Duodenal mucosa (tissue), 2 donors: Measurements from ENCODE around the gene RHOBTB3.

Experiments used
- H3K27ac ChIP-seq: one replicate; pipeline ENCODE4 v1.7.0; 2013; ENCODE audit warnings: low read depth, low read length
- H3K27me3 ChIP-seq, 2 donors: one replicate each; pipeline ENCODE4 v1.7.0; 2013; ENCODE audit warnings: low read length in 2 of 2, control low read depth in 1 of 2; ENCODE audit not compliant: insufficient read depth in 2 of 2, control insufficient read depth in 1 of 2
- H3K36me3 ChIP-seq, 2 donors: one replicate each; pipeline ENCODE4 v1.7.0; 2013; ENCODE audit warnings: low read length in 2 of 2, control low read depth in 1 of 2; ENCODE audit not compliant: insufficient read depth in 2 of 2, control insufficient read depth in 1 of 2
- H3K4me1 ChIP-seq, 2 donors: one replicate each; pipeline ENCODE4 v1.7.0; 2013; ENCODE audit warnings: low read length in 2 of 2, control low read depth in 1 of 2; ENCODE audit not compliant: insufficient read depth in 2 of 2, control insufficient read depth in 1 of 2
- H3K4me3 ChIP-seq, 2 donors: one replicate each; pipeline ENCODE4 v1.7.0; 2013; ENCODE audit warnings: low read length in 2 of 2, low read depth in 1 of 2
- H3K9ac ChIP-seq, 2 donors: one replicate each; pipeline ENCODE4 v1.7.0; 2013; ENCODE audit warnings: low read length in 2 of 2, low read depth in 1 of 2
- H3K9me3 ChIP-seq, 2 donors: one replicate each; pipeline ENCODE4 v1.7.0; 2013; ENCODE audit warnings: low read length in 2 of 2, control low read depth in 1 of 2; ENCODE audit not compliant: control insufficient read depth in 1 of 2

RHOBTB3 gene

DNA sequence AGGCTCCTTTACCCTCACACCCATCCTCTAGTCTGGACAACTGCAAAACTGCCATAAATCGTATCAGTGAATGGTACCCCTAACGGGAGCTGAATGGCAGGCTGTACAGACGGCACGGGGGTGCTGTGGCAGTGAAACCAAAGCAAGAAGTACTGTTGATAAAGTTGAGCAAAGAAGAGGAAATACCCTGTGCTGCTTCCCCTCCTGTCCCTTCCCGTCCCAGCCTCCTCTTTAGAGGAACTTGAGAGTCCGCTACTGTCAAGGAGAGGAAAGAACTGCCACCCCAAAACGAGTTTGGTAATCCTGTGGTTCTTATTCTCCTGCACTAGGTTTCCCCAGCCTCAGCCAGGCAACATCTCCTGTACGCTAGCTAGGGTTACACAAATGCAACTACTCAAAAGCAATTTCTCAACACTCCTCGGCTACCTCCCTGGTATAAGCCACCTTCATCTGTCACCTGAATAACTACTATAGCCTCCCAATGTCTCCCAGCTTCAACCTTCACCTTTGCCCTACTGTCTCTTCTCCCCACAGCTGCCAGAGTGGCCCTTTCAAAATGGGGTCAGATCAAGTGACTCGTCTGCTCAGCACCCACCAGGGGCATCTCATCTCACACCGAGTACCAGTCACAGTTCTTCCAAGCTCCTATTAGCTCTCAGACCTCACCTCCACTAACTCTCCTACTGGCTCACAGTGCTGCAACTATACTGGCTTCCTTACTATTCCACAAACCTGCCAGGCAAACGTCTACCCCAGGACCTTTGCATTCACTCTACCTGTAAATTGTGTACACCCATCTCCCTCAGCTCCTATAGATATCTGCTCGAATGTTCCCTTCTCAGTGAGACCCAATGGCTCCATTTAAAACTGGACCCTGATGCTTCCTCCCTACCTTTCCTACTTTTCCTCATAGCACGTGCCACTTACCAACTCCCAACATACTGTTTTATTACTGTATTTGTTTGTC lies 87.3 kb downstream of the RHOBTB3 start:
- Histone ChIP-seq H3K4me1 (peaks cover 60 to 63% of the 10 kb centered on the region in 2 donors), H3K9ac (peak overlapping the region; percentile 13 to 66), H3K4me3 (peak overlapping the region; percentile 65 to 73), H3K27me3 (no peaks in the 10 kb centered on the region), H3K36me3 (peaks cover 20 to 36% of the 10 kb centered on the region in 2 donors), H3K27ac (peak overlapping the region; percentile 30), H3K9me3 (no peaks in the 10 kb centered on the region)

DNA sequence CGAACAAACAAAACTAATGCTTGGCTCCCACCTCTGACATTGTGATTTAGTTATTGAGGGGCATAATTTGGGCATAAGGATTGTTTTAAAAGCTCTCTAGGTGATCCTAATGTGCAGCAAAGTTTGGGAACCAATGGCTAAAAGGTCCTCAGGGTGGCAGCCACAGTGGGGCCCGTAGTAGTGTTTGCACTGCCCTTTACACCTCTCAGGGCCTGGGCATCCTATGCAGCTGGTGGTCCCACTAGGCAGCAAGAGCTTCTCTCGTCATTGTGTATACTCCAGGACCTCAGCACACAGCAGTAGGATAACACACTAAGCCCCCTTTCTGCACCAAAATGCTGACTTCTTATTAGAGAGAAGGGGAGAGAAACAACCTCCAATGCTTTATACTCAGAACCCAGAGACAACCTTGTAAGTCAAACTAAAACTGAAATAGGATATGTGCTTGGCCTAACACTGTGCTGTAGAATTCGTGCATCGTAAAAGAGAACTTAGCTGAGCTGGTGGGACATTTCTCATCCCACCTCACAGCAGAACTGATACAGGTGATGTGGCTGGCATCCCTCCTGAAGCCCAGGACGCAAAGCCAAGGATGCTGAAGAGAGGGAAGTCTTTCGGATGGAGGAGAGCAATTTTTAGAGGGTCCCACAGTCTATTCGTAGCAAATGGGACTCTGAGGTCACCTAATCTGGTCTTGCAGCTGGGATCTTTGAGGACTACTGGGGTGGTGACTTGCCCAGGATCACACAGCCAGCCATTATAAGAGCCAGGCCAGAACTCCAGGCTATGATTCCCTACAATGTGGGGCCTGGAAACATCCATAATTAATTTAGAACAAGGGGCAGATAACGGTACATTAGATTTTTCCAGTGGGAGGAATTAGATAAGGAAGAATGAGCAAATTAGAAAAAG lies 90.2 kb downstream of the RHOBTB3 start:
- no peaks in the 10 kb centered on the region for H3K9me3 ChIP-seq
- H3K27me3 ChIP-seq = no peaks in the 10 kb centered on the region
- peaks cover 6 to 10% of the 10 kb centered on the region in 2 donors for H3K36me3 ChIP-seq
- peak overlapping the region; percentile 86 to 97 for H3K9ac ChIP-seq
- peak overlapping the region; percentile 81 for H3K27ac ChIP-seq
- H3K4me1 ChIP-seq = peaks cover 65 to 80% of the 10 kb centered on the region in 2 donors
- H3K4me3 ChIP-seq = peak overlapping the region; percentile 80 to 100

DNA sequence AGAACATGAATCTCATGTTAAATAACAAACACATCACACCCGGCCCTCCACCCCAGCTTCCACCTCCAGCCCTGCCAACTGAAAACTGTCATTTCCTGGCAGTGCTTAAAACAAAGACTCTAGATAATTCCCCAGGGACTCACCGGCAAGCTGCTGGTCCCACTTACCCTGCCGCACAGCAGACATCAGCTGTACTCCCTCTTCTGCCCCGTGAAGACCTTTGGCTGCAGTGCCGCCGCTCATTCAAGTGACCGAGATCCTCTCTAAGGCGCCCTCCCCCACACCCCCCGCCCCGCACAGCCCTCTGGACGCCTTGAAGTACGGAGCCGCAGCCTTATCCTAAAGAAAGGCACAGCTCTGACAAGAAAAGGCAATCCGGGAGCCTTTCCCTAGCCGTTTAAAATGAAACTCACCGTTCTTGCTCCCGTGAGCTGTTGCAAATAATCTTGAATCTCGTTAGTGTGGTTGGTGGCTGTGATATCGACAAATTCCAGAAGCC lies 91.0 kb downstream of the RHOBTB3 start:
- no peaks in the 10 kb centered on the region for H3K9me3 ChIP-seq
- H3K4me3 ChIP-seq = peak overlapping the region; percentile 80 to 100
- H3K9ac ChIP-seq = peak overlapping the region; percentile 86 to 97
- peak overlapping the region; percentile 81 for H3K27ac ChIP-seq
- H3K4me1 ChIP-seq = peaks cover 60 to 75% of the 10 kb centered on the region in 2 donors
- no peaks in the 10 kb centered on the region for H3K27me3 ChIP-seq
- H3K36me3 ChIP-seq = peaks cover 6% of the 10 kb centered on the region in 2 donors

DNA sequence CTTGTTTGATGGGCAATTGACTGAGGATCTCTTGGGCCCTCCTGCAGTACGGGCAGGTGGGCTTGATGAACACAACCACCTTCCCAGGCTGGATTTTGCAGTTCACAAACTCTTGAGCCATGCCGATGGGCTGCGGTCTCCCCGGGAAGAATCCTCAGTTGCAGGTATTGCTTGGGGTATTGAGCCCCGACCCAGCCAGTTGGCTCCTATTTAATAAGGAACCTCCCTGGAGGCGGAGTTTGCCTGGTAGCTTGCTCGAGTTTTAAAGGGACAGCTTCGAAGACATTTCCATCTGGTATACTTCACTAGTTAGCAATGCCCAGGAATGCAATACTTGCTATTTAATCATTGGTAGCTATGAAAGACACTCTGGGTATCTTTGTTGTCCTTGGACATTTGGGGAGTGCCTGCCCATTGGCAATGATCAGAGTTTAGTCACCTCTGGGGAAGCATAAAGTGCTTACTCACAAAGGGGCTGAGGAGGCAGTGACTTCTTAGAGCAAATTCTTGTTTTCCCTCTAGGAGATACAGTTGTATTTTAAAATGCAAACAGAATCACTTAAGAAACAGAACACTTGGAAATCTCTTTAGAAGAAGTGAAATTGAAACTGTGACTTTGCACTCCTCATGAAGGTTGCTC lies 91.5 kb downstream of the RHOBTB3 start, which contains the start of gene GLRX:
TSS of gene GLRX (minus strand) at position 185 of the 640 bp plus-strand sequence. CDS start at position 121, 64 bp downstream.
- no peaks in the 10 kb centered on the region for H3K9me3 ChIP-seq
- H3K27ac ChIP-seq = peak within 1 kb of the TSS; percentile 81
- H3K4me3 ChIP-seq = peak within 1 kb of the TSS; percentile 80 to 100
- peak within 1 kb of the TSS; percentile 86 to 97 for H3K9ac ChIP-seq
- peaks cover 2 to 4% of the 10 kb centered on the region in 2 donors for H3K36me3 ChIP-seq
- no peaks in the 10 kb centered on the region for H3K27me3 ChIP-seq
- peaks cover 59 to 74% of the 10 kb centered on the region in 2 donors for H3K4me1 ChIP-seq

DNA sequence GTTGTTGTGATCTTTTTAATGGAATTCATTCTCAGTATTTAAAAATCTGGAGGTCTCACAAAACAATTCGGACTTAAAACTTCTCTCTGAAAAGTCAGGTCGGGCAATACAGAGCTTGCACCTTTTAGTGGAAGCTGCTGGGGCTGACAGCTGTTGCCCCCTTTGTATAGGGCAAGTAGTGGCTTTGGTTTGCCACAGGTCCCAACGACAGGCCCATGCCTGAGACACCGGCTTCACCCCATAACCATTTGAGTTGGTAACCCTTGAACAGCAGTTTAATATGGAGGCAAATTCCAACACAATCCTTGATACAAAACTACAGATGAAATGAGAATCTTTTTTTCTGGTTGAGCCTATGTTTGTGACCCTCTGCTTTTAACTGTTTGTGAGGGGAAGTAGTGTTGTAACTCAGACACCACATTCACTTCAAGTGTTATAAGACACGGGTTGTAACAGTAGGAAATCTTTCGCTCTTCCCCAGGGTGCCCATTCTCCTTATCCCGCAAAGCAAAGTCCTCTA lies 92.1 kb downstream of the RHOBTB3 start:
- H3K4me3 ChIP-seq = peak overlapping the region; percentile 80 to 100
- H3K36me3 ChIP-seq = peaks cover 2 to 4% of the 10 kb centered on the region in 2 donors
- H3K9me3 ChIP-seq = no peaks in the 10 kb centered on the region
- peaks cover 59 to 74% of the 10 kb centered on the region in 2 donors for H3K4me1 ChIP-seq
- H3K27me3 ChIP-seq = no peaks in the 10 kb centered on the region
- H3K27ac ChIP-seq = peak overlapping the region; percentile 81
- H3K9ac ChIP-seq = peak overlapping the region; percentile 70 to 86

DNA sequence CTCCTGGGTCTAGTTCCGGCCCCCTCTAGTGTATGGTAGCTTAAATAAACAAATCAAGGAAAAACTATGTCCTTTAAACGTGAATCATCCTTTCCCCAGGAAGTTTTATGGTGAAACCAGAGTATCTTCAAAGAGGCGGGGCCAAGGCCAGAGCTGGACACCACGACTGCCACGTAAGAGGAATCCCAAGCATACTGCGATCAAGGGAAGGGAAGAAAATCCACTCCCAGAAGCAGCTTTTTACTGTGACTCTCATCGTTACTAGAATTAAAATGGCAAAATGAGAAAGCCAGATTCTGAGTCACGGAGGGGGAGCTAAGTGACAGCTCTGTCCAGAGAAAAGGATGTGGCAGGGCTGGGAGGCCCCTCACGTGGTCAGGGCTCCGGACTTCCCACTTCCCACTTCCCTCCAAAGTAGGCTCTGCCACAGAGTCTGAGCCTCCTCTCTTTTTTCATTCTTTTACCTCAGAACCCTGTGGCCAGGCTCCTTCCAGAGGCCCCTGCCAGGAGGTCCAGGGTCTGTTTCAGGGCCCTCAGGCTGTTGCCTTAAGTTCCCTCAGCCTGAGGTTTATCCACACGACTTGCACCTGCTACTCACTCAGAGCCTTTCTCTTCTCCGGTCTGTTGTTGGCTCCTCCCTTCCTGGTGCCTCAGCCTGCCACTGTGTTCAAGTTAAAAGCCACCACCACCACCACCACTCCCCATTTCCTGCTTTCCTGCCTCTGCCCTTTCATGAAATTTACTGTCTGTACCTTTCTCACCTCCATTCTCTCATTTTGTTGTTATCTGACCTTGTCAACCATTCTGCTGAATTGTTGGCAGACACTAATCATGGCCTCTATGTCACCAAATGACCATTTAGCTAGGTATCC lies 92.8 kb downstream of the RHOBTB3 start:
- Histone ChIP-seq H3K4me3 (peak overlapping the region; percentile 80 to 100), H3K27me3 (no peaks in the 10 kb centered on the region), H3K4me1 (peaks cover 57 to 69% of the 10 kb centered on the region in 2 donors), H3K27ac (peak overlapping the region; percentile 81), H3K36me3 (no peaks in the 10 kb centered on the region), H3K9me3 (no peaks in the 10 kb centered on the region), H3K9ac (peak overlapping the region; percentile 70 to 86)

DNA sequence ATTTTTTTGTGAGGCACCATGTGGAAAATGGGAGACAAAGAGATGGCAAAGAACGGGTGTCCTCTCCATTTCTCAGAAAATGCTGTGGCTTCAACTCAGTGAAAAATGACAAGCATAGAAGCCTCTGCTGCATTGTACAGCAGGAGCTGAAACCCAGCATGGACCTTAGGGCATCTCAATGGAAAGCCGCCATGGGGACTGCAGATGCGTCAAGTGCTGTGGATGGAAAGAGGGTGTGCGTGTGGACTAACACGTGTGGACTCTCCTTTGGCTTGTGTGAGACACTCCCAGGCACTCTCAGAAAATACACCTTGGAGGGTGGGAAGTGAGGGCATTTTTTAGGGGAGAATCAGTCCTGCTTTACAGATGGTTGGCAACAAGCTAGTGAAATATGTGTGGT lies 93.6 kb downstream of the RHOBTB3 start:
- H3K27ac ChIP-seq = peak overlapping the region; percentile 81
- H3K9me3 ChIP-seq = no peaks in the 10 kb centered on the region
- peak overlapping the region in 1 of 2 donors; percentile 70 for H3K9ac ChIP-seq

DNA sequence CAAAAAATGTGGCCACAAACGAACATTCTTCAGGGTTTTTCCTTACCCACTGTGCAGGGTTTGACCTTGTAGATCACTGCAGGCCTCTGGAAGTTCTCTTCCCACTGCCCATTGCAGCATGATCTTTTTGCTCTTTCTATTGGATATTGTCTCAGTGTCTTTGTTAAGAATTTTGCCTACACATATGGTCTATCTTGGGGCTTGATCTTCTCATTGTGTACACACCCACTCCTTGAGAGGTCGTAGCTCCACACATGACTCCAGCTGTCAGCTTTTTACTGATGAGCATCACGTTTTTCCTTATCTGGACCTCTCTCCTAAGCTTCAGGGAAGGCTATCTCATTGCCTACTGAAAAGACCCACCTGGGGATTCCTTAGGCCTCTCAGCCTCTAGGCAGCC lies 94.4 kb downstream of the RHOBTB3 start:
- Histone ChIP-seq H3K9ac (no peak overlapping the region), H3K4me3 (no peak overlapping the region), H3K36me3 (no peaks in the 10 kb centered on the region), H3K4me1 (peaks cover 53 to 60% of the 10 kb centered on the region in 2 donors), H3K27me3 (no peaks in the 10 kb centered on the region), H3K9me3 (no peaks in the 10 kb centered on the region), H3K27ac (no peak overlapping the region)

More for the DNA sequence above, 93.6 kb downstream of the RHOBTB3 start:
- Histone ChIP-seq H3K36me3 (no peaks in the 10 kb centered on the region), H3K27me3 (no peaks in the 10 kb centered on the region), H3K4me1 (peaks cover 53 to 65% of the 10 kb centered on the region in 2 donors), H3K4me3 (no peak overlapping the region)
